Fibroblast of the conjunctiva (primary cell): ENCODE data around the gene KRT86.

ENCODE experiments used
- DNase-seq: peaks from one replicate; pipeline ENCODE4 v3.0.0-alpha.2; 2010; ENCODE audit warnings: low read depth

The KRT86 gene

GRCh38 chr12:52316290-52316689, 41.8 kb downstream of the KRT86 start:
- no peak for DNase-seq

GRCh38 chr12:52316701-52317100, 42.3 kb downstream of the KRT86 start:
- DNase-seq = no peak

GRCh38 chr12:52317468-52318052, 43.1 kb downstream of the KRT86 start:
- DNase-seq = no peak

GRCh38 chr12:52318241-52318990, 44.0 kb downstream of the KRT86 start:
- no peak for DNase-seq

- DNase-seq = no peak
These were observed 44.7 kb downstream of the KRT86 start for GRCh38 chr12:52319097-52319496.

DNA sequence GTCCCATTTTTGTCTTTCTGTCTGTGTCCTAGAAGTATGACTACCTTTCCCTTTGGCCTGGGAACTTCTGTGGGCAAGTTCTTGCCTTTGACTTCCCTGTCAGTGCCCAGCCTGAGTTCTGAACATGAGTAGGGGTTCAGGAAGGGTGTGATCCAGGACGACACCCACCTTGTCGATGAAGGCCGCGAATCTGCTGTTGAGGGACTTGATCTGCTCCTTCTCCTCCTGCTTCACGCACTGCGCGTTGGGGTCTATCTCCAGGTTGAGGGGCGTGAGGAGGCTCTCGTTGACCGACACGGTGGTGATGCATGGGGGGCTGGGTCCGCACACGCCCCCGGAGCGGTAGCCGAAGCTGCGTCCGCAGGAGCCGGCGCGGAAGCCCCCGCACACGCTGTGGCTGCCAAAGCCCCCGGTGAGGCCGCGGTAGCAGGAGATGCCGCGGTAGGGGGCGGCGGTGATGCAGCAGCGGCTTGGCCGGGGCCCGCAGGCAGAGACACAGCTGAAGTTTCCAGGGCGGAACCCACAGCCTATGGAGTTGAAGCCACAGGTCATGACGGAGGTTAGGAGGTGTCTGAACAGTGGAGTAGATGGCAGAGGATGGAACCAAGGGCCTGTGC, 46.4 kb downstream of the KRT86 start, which contains the start of gene KRT83:
TSS of gene KRT83 (minus strand) at position 615 of the 617 bp plus-strand sequence. CDS start at position 552, 63 bp downstream.
- no peak for DNase-seq

GRCh38 chr12:52321418-52321817, 47.0 kb downstream of the KRT86 start:
- DNase-seq = no peak

DNA sequence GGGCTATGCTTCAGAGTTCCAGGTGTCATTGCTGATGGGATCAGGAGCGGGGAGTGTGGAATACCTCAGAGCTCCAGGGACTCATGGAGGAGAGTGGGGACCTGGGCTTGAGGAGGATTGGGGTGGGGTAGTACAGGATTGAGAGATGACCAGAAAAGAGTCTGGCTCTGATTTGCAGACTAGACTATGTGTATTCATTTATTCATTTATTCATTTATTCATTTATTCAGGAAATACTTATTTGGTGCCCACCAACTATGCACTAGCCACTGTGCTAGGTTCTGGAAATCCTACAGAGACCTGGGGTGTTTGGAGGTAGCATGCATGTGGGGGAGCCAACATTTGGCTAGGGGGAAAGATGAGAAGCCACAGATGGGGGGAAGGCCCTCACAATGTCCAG, 47.6 kb downstream of the KRT86 start:
- DNase-seq = no peak

- no peak for DNase-seq
These were observed 48.6 kb downstream of the KRT86 start for GRCh38 chr12:52323001-52323400.

- no peak for DNase-seq
These were observed 49.1 kb downstream of the KRT86 start for GRCh38 chr12:52323416-52324152.

DNA sequence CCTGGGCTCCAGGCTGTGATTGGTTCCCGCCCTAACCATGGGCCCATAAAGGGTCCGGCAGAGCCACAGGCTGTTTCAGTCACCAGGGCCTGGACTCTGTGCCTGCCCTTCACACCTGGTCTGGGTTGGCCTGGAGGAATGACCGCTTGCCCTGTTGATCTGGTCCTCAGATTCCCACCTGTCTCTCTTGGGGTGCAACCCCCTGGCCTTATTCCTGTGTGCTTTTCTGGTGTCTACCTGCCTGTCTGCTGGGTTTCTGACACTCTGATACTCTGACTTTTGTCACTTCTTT, 49.7 kb downstream of the KRT86 start:
- DNase-seq = no peak

GRCh38 chr12:52327052-52327829, 52.8 kb downstream of the KRT86 start:
- DNase-seq = peak; percentile 89

- no peak for DNase-seq
These were observed 53.5 kb downstream of the KRT86 start for GRCh38 chr12:52327830-52328500.

GRCh38 chr12:52331039-52331438, 56.6 kb downstream of the KRT86 start:
- DNase-seq = no peak

- DNase-seq = no peak
These were observed 57.4 kb downstream of the KRT86 start for GRCh38 chr12:52331833-52332232.

GRCh38 chr12:52332381-52332780, 57.9 kb downstream of the KRT86 start:
- DNase-seq = no peak

- DNase-seq = no peak
These were observed 58.9 kb downstream of the KRT86 start for GRCh38 chr12:52333321-52333720.

DNA sequence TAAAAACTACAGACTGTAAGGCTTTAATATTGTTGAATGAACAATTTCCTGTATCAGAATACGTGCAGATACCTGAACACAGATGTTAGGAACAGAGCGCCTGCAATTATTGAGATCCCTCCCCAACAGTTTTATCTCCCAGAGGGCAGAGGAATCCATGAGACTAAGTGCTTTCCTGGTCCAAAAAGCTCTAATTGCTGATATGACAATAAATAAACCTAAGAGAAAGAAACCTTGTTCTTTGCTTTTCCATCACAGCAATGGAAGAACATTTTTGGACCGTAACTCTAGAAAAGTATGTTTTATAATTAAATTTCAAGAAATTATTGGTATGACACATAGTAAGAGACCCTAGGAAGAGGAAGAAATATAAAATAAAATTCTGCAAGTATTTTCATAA, 59.7 kb downstream of the KRT86 start:
- DNase-seq = no peak

- no peak for DNase-seq
These were observed 61.3 kb downstream of the KRT86 start for GRCh38 chr12:52335598-52336262.

DNA sequence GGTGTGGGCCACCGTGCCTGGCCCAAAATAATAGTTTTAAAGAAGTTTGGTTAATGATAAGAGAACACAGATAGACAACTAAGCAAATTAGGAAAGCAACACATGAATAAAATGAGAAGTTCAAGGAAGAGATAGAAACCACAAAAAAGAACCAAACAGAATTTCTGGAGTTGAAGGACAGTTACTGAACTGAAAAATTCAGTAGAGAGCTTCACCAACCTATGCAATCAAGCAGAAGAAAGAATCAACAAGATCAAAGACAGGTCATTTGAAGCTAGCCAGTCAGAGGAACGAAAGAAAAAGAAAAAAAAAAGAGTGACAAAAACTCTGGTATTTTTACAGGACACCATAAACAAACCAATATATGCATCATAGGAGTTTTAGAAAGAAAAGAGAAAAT, 62.2 kb downstream of the KRT86 start:
- no peak for DNase-seq

DNA sequence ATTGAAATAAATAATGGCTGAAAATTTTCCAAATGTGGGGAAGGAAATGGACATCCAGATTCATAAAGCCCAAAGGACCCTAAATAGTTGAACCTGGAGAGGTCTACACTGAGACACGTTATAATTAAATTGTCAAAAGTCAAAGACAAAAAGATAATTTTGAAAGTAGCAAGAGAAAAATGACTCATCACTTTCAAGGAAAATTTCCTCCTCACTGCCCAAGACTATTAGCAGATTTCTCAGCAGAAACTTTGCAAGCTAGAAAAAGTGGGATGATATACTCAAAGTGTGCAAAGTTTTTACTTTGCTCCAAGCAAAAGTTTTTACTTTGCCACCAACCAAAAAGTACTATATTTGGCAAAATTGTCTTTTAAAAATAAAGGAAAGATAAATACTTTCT, 62.6 kb downstream of the KRT86 start:
- no peak for DNase-seq
